ENCODE data around the gene SHCBP1. TPM values are rescaled to one million over a fixed set of nuclear protein-coding genes. Genes with fewer than 3 reads are reported as not detected.

The SHCBP1 gene
- total and polyA plus RNA-seq, 2 of the 13 experiments (the other 11 are each of a cell fraction or from before 2014, with no cell fraction given), result 15.7 to 33.0 TPM

DNA sequence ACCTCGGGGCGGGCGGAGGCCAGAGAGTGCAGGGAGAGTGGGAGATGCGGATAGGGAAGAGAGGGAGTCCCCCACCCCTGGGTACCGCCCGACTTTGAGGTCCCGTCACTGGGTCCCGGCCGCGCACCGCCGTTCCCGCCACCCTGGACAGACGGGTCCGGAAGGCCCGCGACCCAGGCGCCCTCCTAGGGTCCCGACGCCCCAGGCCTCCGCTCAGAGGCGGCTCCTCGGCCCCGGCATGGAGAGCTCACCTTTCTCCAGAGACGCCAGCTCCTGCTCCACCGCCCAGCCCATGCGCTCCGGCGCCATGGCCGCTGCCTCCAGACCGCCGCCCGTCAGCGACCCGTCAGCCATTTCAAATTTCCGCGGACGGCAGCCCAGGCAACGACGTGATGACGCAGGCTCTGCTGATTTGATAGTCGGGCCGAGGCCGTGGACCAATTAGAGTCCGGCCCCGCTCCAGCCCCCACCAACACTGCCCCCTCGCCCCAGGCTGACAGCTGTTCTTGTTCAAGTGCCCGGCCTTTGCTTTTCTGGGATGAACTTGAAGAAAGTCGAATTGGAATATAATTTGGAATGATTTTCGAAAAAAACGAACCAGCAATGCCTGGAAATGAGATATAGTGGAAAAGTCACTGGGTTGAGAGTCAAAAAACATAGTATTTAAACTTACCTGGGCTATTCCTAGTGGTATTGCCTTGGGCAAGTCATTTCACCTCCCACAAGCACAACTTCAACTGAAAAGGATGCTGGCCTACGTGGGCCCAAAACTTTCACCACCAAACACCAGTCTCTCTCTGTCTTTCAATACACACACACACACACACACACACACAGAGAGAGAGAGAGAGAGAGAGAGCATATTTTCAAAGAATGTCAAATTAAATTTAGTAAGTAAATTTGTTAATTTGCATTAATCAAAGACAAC lies at the start of gene SHCBP1 (continued):
- no peak; the same call in 1 of the 2 replicates for TF ChIP-seq HMGXB3 (CRISPR knock-in tag; IDR thresholded peaks at IDR 0.05; ENCODE audit: borderline replicate concordance)
- no peak for TF ChIP-seq REXO4 (CRISPR knock-in tag; IDR thresholded peaks at IDR 0.05; ENCODE audit: borderline replicate concordance)
- TF ChIP-seq, protein P1, sequence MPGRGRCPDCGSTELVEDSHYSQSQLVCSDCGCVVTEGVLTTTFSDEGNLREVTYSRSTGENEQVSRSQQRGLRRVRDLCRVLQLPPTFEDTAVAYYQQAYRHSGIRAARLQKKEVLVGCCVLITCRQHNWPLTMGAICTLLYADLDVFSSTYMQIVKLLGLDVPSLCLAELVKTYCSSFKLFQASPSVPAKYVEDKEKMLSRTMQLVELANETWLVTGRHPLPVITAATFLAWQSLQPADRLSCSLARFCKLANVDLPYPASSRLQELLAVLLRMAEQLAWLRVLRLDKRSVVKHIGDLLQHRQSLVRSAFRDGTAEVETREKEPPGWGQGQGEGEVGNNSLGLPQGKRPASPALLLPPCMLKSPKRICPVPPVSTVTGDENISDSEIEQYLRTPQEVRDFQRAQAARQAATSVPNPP (CRISPR knock-in tag; IDR thresholded peaks at IDR 0.05), result 0 out of 2 replicates have a peak, but pooled peaks have one; percentile 61
- TF ChIP-seq ZNF577 (CRISPR knock-in tag; IDR thresholded peaks at IDR 0.05; ENCODE audit: borderline replicate concordance, low read depth), result no peak
- peak; percentile 89 for TF ChIP-seq REPIN1 (CRISPR knock-in tag; IDR thresholded peaks at IDR 0.05; ENCODE audit: borderline replicate concordance, low read depth)
- no peak for TF ChIP-seq RBM22 (optimal IDR thresholded peaks at IDR 0.05; ENCODE audit: low read length)
- TF ChIP-seq RXRA (CRISPR knock-in tag; IDR thresholded peaks at IDR 0.05), result peak; percentile 71; the same call in 1 of the 2 replicates
- TF ChIP-seq, protein P2, sequence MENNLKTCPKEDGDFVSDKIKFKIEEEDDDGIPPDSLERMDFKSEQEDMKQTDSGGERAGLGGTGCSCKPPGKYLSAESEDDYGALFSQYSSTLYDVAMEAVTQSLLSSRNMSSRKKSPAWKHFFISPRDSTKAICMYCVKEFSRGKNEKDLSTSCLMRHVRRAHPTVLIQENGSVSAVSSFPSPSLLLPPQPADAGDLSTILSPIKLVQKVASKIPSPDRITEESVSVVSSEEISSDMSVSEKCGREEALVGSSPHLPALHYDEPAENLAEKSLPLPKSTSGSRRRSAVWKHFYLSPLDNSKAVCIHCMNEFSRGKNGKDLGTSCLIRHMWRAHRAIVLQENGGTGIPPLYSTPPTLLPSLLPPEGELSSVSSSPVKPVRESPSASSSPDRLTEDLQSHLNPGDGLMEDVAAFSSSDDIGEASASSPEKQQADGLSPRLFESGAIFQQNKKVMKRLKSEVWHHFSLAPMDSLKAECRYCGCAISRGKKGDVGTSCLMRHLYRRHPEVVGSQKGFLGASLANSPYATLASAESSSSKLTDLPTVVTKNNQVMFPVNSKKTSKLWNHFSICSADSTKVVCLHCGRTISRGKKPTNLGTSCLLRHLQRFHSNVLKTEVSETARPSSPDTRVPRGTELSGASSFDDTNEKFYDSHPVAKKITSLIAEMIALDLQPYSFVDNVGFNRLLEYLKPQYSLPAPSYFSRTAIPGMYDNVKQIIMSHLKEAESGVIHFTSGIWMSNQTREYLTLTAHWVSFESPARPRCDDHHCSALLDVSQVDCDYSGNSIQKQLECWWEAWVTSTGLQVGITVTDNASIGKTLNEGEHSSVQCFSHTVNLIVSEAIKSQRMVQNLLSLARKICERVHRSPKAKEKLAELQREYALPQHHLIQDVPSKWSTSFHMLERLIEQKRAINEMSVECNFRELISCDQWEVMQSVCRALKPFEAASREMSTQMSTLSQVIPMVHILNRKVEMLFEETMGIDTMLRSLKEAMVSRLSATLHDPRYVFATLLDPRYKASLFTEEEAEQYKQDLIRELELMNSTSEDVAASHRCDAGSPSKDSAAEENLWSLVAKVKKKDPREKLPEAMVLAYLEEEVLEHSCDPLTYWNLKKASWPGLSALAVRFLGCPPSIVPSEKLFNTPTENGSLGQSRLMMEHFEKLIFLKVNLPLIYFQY (CRISPR knock-in tag; IDR thresholded peaks at IDR 0.05; ENCODE audit: borderline replicate concordance), result 0 out of 2 replicates have a peak, but pooled peaks have one; percentile 38
- no peak for TF ChIP-seq ZNF598 (CRISPR knock-in tag; IDR thresholded peaks at IDR 0.05; ENCODE audit: borderline replicate concordance)
- TF ChIP-seq U2AF1 (optimal IDR thresholded peaks at IDR 0.05; ENCODE audit: low read depth, low read length), result peak; percentile 93
- TF ChIP-seq, protein P3, sequence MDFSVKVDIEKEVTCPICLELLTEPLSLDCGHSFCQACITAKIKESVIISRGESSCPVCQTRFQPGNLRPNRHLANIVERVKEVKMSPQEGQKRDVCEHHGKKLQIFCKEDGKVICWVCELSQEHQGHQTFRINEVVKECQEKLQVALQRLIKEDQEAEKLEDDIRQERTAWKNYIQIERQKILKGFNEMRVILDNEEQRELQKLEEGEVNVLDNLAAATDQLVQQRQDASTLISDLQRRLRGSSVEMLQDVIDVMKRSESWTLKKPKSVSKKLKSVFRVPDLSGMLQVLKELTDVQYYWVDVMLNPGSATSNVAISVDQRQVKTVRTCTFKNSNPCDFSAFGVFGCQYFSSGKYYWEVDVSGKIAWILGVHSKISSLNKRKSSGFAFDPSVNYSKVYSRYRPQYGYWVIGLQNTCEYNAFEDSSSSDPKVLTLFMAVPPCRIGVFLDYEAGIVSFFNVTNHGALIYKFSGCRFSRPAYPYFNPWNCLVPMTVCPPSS (IDR thresholded peaks at IDR 0.05), result no peak
- TF ChIP-seq ZNF326 (CRISPR knock-in tag; IDR thresholded peaks at IDR 0.05; ENCODE audit: borderline replicate concordance), result no peak
- TF ChIP-seq DNMT3B (CRISPR knock-in tag; conservative IDR thresholded peaks at IDR 0.05), result no peak
- TF ChIP-seq HBP1 (CRISPR knock-in tag; IDR thresholded peaks at IDR 0.05; ENCODE audit: low read depth), result peak; percentile 99
- no peak for TF ChIP-seq ZFP41 (CRISPR knock-in tag; IDR thresholded peaks at IDR 0.05; ENCODE audit: borderline replicate concordance)

Measured in HepG2 (cell line).